Activated T-cell treated with anti-CD3 and anti-CD28 coated beads for 1 hour (primary cell): Measurements from ENCODE around the gene GPRIN1.
"Not testable (repeated sequence)": the region's sequence is repeated elsewhere in the genome, so short reads cannot be mapped to it uniquely, and the experiment has no call there.

Source experiments
- DNase-seq: peaks from one replicate; pipeline ENCODE4 v3.0.0-alpha.2; 2020; ENCODE audit warnings: low read depth

The GPRIN1 gene

DNA sequence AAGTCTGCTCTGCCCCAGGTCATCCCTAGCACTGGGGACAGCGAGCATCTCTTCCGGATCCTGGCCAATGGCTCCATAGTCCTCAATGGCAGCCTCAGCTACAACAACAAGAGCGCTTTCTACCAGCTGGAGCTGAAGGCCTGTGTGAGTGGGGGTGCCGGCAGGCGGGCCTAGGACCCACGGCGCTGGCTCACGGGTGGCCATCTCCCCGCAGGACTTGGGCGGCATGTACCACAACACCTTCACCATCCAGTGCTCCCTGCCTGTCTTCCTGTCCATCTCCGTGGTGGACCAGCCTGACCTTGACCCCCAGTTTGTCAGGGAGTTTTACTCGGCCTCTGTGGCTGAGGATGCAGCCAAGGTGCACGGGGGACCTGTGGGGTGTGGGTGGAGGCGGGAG, 34.9 kb downstream of the GPRIN1 start:
- no peak for DNase-seq

DNA sequence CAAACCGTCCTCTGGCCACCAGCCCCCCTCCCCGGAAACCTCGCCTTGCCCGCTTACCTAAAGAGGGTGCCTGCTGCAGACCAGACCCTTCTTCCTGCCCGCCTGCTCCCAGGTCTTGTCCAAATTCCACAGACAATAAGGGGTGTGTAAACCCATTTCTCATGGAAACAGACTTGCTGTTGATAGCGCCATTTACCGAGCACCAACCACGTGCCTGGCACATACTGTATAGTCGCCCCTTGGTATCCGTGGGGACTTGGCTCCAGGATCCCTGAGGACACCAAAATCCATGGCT, 35.7 kb downstream of the GPRIN1 start:
- no peak for DNase-seq

DNA sequence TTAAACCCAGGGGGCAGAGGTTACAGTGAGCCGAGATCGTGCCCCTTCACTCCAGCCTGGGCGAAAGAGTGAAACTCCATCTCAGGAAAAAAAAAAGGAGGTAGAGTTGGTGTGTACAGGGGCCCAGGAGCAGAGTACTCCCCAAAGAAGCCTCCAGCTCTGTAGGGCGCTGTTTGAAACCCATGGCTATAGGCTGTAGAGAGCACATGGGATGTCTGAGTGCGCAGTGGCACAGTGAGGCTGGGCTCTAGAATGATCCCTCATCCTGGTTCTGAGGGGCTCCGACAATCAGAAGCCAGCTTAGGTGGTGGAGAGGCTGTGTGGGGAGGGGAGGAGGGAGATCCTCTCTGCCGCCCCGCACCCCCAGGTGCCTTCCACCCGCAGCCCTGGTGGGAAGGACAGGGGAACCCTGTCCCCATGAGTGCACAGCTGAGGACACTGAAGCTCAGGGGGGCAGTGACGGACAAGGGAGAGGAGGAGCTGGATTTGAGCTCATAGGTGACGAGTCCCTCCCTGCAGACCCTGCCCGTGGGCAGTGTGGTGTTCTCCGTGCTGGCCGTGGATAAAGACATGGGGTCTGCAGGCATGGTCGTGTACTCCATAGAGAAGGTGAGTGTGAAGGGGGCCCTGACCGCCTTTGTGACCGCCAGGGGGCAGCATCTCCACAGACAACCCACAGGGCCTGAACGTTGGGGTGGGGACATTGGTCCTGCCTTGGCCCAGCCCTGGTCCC, 36.2 kb downstream of the GPRIN1 start:
- DNase-seq: peak; percentile 86

DNA sequence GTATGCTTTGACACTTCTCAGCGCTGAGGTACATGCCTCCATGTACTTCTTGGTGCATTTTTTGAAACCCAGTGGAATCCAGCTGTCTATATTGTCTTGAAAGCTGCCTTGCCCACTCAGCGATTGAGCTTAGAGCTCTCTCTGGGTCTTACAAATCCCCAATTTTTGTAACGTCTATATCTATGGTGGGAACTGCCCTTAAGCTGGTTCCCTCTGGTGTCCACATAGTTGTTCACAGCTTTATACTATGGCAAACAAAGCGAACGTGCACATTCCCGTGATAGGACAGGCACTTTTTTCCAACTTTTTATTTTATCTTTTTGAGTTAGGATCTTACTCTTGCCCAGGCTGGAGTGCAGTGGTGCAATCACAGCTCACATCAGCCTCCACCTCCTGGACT, 39.9 kb downstream of the GPRIN1 start:
- no peak for DNase-seq

DNA sequence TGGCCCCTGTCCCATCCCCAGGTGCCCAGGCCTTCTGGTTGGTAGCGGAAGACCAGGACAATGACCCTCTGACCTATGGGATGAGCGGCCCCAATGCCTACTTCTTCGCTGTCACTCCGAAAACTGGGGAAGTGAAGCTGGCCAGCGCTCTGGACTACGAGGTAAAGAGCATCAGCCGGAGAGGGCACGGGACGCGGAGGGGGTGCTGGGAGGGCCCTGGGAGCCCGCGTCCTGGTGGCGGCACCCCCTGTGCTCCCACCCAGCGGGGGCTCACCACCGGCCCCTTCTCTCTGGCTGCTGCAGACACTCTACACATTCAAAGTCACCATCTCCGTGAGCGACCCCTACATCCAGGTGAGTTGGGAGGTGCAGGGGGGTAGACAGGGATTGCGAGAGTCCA, 41.3 kb downstream of the GPRIN1 start:
- DNase-seq: no peak

DNA sequence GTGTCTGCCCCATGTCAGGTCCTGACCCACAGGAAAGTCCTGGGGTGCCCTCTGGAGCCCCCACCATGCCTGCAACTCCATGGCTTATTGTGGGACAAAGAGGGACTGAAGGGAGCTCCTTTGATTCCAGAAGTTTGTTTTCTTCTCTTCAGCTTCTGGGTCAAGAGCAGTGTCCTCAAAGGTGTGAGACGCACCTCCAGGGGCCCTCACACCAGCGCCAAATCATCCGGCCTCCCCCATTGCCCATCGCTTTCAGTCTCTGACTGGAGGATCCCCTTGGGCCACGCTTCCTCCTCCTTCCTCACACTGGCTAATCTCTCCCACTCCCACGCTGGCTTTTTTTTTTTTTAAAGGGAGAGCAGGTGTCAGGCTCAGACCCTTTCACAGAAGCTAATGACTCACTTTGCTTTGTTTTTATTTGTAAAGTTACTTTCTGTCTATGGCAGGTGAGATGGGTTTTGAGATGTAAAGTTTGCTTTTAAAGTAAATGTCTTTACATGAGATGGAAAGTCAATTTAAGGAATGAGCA, 44.1 kb downstream of the GPRIN1 start:
- no peak for DNase-seq

DNA sequence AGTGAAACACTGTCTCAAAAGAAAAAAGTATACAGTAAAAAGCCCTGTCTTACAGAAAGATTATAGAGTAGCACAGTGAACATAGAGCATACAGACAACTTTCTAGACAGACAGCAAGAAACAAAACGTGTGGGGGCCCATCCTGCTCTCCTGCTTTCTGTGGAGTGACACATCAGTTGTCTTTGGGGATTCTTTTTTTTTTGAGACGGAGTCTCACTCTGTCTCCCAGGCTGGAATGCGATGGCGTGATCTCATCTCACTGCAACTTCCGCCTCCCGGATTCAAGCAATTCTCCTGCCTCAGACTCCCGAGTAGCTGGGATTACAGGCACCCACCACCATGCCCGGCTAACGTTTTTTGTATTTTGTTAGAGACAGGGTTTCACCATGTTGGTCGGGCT, 46.0 kb downstream of the GPRIN1 start:
- no peak for DNase-seq

DNA sequence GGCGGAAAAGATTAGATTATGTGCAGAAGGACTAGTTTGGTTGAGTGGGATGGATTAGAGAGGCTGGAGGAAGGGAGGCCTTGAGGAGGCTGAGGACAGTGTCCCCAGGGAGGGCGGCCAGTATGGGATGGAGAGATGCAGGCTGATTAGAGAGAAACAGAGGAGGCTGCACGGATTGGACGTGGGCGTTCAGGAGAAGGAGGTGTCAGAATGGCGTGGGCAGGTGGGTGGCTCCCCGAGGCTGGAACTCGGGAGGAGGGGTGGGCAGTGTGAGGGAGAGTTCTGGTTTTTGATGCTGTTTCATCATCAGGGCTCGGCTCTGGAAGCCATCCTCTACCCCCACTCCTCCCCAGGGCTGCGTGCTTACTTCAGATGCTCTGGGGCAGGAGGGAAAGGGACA, 47.8 kb downstream of the GPRIN1 start:
- DNase-seq: no peak

DNA sequence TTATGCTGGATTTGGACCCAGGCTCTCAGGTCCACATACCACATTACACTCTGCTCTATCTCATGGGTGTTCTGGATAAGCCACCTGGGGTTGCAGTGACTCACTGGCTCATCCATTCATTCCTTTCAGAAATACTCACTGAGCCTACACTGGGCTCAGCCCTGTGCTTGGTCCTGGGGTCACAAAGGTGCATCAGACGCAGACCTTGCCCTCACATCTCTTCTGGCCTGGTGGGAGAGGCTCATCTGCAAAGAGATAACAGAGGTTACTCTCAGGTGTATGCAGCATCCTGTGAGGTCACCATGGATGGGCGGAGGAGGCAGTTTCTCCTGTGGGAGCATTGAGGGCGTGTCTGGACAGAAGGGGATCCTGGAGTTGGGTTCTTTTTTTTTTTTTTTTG, 48.7 kb downstream of the GPRIN1 start:
- no peak for DNase-seq

DNA sequence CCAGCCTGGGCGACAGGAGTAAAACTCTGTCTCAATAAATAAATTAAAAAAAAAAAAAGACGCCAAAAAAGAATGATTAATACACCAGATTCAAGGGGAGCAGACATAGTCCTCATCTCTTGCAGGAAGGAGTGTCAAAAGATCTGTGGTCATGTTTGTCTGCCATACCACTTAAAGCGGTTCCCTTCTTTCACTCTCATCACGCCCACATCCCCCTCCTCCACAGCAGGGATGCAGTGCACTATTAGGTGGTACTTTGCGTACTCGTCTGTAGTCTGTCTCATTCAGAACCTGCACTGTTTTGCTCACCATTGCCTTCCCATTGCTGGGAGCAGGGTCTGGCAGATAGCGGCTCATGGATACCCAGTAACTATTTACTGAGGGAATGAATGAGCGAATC, 49.6 kb downstream of the GPRIN1 start:
- DNase-seq: no peak

DNA sequence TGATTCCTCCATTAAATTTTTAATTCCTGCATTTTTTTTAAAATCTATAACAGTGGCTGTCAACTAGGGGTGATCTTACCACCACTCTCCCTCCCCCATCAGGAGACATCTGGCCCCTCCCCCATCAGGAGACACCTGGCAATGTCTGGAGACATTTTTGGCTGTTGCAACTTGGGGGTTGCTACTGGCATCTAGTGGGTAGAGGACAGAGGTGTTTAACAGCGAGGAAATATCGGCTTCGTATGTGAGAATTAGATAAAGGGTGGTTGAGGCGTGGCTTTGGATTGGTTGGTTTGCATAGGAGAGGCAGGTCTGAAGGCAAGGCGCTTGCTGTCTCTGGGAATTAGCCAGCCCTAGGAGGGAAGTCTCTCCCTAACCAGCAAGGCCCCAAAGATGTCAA, 50.3 kb downstream of the GPRIN1 start:
- DNase-seq: no peak

DNA sequence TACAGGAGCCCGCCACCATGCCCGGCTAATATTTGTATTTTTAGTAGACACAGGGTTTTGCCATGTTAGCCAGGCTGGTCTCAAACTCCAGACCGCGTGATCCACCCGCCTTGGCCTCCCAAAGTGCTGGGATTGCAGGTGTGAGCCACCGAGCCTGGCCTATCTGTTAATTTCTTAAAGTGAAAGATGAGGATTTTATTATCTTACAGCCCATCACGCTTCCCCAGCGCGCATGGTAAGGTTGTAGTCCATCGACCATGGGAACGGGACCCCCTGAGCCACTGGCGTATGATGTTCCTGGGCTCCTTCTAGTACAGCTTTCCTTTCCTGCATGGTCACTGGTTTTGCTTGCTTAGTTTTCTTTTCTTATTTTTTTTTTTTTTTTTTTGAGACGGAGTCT, 52.1 kb downstream of the GPRIN1 start:
- no peak for DNase-seq

DNA sequence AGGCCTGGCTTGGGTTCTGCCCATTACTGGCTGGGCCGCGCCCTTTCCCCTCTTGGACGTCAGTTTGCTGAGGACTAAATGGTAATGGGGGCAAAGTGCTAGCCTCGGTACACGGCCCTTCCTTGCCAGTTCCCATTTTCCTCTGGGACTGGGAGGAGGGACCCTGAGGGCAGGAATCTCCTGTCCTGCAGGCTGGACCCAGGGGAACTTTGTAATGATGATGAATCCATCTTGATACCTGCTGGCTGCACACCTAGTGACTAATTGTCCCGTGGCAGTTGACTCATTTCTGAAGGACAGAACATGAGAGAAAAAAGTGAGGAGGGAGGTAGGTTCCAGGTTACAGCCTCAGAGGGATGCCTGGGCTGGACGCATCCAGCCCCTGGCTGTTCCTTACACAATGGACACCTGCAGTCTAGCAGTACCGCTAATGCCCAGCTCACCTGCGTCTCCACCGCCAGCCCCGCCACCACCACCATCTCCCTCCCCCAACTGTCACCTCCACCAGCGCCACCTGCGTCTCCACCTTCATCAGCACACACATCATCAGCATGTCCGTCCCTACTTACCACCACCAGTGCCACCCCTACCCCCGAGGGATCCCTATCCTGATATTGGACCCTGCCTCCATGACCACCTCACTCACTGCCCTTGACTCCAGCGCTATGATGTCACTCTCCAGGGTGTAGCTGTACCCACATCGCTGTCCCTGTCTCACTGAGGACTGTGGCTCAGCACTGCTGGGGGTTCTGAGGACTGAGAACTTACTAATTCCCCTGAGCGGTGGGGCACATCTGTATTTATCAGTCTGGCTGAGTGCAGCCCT, 56.5 kb downstream of the GPRIN1 start:
- DNase-seq: no peak

DNA sequence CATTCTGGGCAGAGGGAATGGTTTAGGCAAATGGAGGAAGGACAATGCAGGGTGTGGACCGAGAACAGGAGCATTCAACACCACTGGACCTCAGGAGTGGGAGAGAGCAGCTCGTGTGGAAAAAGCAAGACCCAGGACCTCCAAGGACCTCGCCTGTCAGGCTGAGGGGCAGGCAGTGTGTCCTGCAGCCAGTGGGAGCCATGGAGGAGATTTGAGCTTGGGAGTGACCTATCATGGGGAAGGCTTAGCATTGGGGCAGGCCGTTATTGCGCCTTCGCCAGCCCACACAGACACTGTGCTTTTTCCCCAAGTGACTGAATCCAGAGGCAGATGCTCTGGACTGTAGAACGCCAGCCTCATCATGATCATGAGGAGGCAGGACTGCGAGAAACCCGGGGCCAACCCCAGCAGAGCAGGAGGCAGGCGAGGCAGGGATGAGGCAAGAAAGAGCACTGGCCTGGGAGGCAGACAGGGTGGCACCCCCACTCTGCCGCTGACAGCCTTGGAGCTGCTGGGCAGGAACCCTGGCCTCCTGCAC, 57.6 kb downstream of the GPRIN1 start:
- no peak for DNase-seq

DNA sequence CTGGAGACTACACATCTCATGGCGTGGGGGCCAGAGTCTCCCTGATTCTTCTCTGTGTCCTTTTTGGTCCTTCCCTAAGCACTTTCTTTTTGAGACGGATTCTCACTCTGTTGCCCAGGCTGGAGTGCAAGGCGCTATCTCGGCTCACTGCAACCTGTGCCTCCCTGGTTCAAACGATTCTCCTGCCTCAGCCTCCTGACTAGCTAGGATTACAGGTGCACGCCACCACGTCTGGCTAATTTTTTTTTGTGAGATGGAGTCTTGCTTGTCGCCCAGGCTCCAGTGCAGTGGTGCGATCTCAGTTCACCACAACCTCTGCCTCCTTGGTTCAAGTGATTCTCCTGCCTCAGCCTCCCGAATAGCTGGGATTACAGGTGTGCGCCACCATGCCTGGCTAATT, 59.0 kb downstream of the GPRIN1 start:
- not testable (repeated sequence) for DNase-seq

DNA sequence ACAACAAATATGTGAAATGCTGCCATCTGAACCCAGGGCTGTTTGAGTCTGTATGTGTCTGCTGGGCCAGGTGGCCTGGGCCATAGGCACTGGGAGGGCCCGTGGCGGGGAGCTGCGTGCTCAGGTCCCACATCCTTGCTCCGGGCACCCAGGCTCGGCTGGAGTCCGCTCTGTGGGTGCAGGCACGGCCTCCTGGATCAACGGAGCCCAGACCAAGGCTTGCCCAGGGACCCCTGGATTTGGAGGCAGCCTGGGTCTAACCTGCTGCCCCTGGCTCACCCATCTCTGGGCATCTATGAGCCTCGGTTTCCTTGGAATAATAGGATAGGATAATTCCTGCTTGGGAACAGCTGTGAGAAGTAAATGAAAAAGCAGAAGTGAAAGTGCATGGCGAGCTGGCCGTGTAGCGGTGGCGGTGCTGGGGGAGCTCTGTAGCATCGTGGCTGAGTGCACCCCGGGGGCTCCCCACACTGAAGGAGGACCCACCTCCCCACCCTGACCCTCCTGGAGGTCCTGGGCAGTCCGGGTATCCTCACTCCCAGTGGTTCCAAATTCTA, 59.6 kb downstream of the GPRIN1 start:
- DNase-seq: no peak

DNA sequence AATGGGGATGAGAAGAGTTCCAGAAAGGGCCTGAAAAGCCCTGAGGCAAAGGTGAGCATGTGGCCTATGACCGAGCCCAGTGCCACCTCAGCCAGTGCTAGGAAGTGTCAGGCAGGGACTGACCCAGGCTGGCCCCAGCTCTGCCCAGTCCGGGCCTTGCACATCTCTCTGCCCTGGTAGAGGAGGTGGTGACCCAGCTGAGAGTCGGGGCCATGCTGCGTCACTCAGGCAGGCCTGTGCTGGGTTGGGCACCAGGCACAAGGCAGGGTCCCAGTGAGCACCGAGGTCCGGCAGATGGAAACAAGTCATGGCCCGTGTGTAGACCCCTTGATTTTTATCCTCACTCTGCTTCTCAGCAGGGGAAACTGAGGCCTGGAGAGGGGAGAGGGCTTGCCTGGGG, 60.1 kb downstream of the GPRIN1 start:
- no peak for DNase-seq

DNA sequence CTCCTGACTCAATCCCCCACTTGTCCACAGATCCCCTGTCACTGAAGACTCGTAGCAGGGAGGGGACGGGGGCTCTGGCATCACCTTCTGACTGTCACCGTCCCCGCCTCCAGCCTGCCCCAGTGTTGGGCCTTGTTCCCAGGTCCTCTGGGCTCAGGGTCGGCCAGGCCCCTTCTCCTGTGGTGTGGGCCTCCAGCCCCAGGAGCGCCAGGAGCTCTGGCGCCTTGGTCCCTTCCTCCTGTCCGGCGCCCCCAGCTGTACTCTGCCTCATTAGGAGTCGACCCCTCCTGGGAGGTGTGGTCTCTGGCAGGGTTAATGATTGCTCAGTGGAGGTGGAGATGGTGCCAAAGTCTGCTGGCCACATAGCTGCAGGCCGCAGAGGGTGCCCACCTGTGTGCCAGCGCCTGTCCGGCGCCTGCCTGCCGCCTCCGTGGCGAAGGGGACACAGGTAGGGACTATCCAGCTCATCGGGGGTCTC, 61.0 kb downstream of the GPRIN1 start, which contains the start of gene CDHR2:
Gene CDHR2, plus strand, starts transcription at position 376 of the 478 bp plus-strand sequence. CDS start 16,011 bp downstream, outside the sequence.
- no peak for DNase-seq

DNA sequence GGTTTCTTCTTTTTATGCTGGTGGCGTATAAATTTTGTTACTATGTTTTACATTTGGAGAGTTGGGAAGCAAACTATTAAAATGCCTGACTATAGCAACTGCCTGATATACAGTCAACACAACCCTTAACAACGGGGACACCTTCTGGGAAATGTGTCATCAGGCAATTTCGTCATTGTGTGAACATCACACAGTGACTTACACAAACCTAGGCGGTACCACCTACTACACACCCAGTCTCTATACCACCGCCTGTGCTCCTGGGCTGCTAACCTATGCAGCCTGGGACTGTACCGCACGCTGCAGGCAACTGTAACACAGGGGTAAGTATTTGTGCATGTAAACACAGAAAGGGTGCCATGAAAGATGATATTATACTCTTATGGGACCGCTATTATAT, 62.2 kb downstream of the GPRIN1 start:
- DNase-seq: no peak
